CD14-positive monocyte (primary cell): Measurements from ENCODE around the gene ARHGAP44. TPM values are rescaled to one million over a fixed set of nuclear protein-coding genes. Genes with fewer than 3 reads are reported as not detected.

Experiments
- DNase-seq, 3 donors: peaks; one replicate each; pipeline ENCODE4 v3.0.0-alpha.2; 2011 to 2022
- H2AFZ ChIP-seq: 2 replicates; pipeline ENCODE4 v1.6.0; 2012; ENCODE audit warnings: mild to moderate bottlenecking, low read depth, low read length, inconsistent platforms; ENCODE audit not compliant: insufficient read depth, poor library complexity, severe bottlenecking
- H3K27ac ChIP-seq, 2 donors: 1 replicate in 1 of 2; 2 replicates in 1 of 2; pipeline ENCODE4 v1.5.1; 2012 to 2013; ENCODE audit warnings: low read length in 2 of 2, control low read depth in 1 of 2, inconsistent platforms in 1 of 2, low read depth in 1 of 2, mild to moderate bottlenecking in 1 of 2
- H3K27me3 ChIP-seq, 2 donors: one replicate each; pipeline versions ENCODE4 v1.6.0 to v1.6.1; 2011 to 2013; ENCODE audit warnings: low read length in 2 of 2; ENCODE audit not compliant: control insufficient read depth in 2 of 2, insufficient read depth in 2 of 2
- H3K36me3 ChIP-seq, 2 donors: replicated peaks in 1 of 2; 1 replicate in 1 of 2; 2 replicates in 1 of 2; pipeline versions ENCODE4 v1.5.1 to v1.6.1; 2012 to 2013; ENCODE audit warnings: low read length in 2 of 2, control low read depth in 1 of 2, inconsistent platforms in 1 of 2, mild to moderate bottlenecking in 1 of 2; ENCODE audit not compliant: insufficient read depth in 2 of 2, control insufficient read depth in 1 of 2
- H3K4me1 ChIP-seq, 2 donors: 1 replicate in 1 of 2; 2 replicates in 1 of 2; pipeline versions ENCODE4 v1.5.1 to v1.6.1; 2012 to 2013; ENCODE audit warnings: low read length in 2 of 2, control low read depth in 1 of 2, inconsistent platforms in 1 of 2, mild to moderate bottlenecking in 1 of 2, moderate library complexity in 1 of 2; ENCODE audit not compliant: insufficient read depth in 2 of 2, control insufficient read depth in 1 of 2
- H3K4me2 ChIP-seq: replicated peaks from 2 replicates; pipeline ENCODE3; 2012; ENCODE audit warnings: low read length, moderate library complexity, mild to moderate bottlenecking; ENCODE audit not compliant: poor library complexity, severe bottlenecking; ENCODE audit errors: extremely low read depth
- H3K4me3 ChIP-seq, 3 experiments: fragments of 200-600 bp in 1 of 3; sonication (generic) in 1 of 3; replicated peaks in 1 of 3; 1 replicate in 2 of 3; 2 replicates in 1 of 3; pipeline ENCODE4 v1.5.1; 2011 to 2013; ENCODE audit warnings: low read length in 3 of 3, mild to moderate bottlenecking in 3 of 3, control low read depth in 2 of 3, low read depth in 2 of 3, inconsistent platforms in 1 of 3, moderate library complexity in 1 of 3
- H3K79me2 ChIP-seq: 2 replicates; pipeline ENCODE4 v1.6.0; 2012; ENCODE audit warnings: mild to moderate bottlenecking, control low read depth, inconsistent platforms, low read length, moderate library complexity; ENCODE audit not compliant: insufficient read depth
- H3K9ac ChIP-seq: 2 replicates; pipeline ENCODE4 v1.6.0; 2017; ENCODE audit warnings: low read length, mild to moderate bottlenecking; ENCODE audit not compliant: insufficient read depth, poor library complexity, severe bottlenecking
- H3K9me3 ChIP-seq, 2 donors: replicated peaks in 1 of 2; 1 replicate in 1 of 2; 2 replicates in 1 of 2; pipeline versions ENCODE4 v1.5.1 to v1.6.1; 2012 to 2013; ENCODE audit warnings: low read length in 2 of 2, control low read depth in 1 of 2; ENCODE audit not compliant: control insufficient read depth in 1 of 2, insufficient read depth in 1 of 2
- H4K20me1 ChIP-seq: 2 replicates; pipeline ENCODE4 v1.6.0; 2012; ENCODE audit warnings: mild to moderate bottlenecking, low read length, control low read depth, moderate library complexity; ENCODE audit not compliant: insufficient read depth
- H3K27ac Mint-ChIP-seq, 7 donors: one replicate each; pipeline ENCODE4 v1.8.0; 2020; ENCODE audit warnings: mild to moderate bottlenecking in 7 of 7, mixed read lengths in 7 of 7, moderate library complexity in 6 of 7, inconsistent platforms in 2 of 7
- H3K27me3 Mint-ChIP-seq, 3 donors: one replicate each; pipeline ENCODE4 v1.8.0; 2021 to 2022; ENCODE audit warnings: low read depth in 3 of 3, mild to moderate bottlenecking in 3 of 3, mixed read lengths in 3 of 3, moderate library complexity in 3 of 3, inconsistent platforms in 1 of 3
- H3K36me3 Mint-ChIP-seq, 2 donors: one replicate each; pipeline ENCODE4 v1.8.0; 2020; ENCODE audit warnings: mixed read lengths in 2 of 2, inconsistent platforms in 1 of 2, mild to moderate bottlenecking in 1 of 2
- H3K4me1 Mint-ChIP-seq: one replicate; pipeline ENCODE4 v1.8.0; 2020; ENCODE audit warnings: mild to moderate bottlenecking, mixed read lengths
- H3K4me3 Mint-ChIP-seq, 2 donors: one replicate each; pipeline ENCODE4 v1.8.0; 2020; ENCODE audit warnings: mild to moderate bottlenecking in 2 of 2, mixed read lengths in 2 of 2, moderate library complexity in 1 of 2
- H3K9me3 Mint-ChIP-seq, 7 donors: one replicate each; pipeline ENCODE4 v1.8.0; 2020 to 2022; ENCODE audit warnings: mixed read lengths in 7 of 7, mild to moderate bottlenecking in 6 of 7, moderate library complexity in 6 of 7, inconsistent platforms in 2 of 7
- whole genome bisulfite sequencing: methylation state at CpG from one replicate; pipeline ENCODE4 v1.1.5; 2013; ENCODE audit warnings: missing lambda C conversion rate; ENCODE audit not compliant: insufficient coverage; 5-methylcytosine and 5-hydroxymethylcytosine counted together
- intact Hi-C, 2 donors: fragments of 100-400 bp; cut with micrococcal nuclease; formaldehyde crosslinking; loops; one replicate each; pipeline versions ENCODE4 v1.15.0 to v1.15.1; 2023
- polyA plus RNA-seq, 3 donors: library from polyadenylated mRNA; depleted of rRNA in 1 of 3; unstranded in 2 of 3; stranded (reverse) in 1 of 3; fragments of 300-500 nt in 2 of 3; fragments of >200 nt in 1 of 3; fragmentation: Illumina TruSeq in 2 of 3; gene quantifications; 1 replicate in 2 of 3; 2 replicates in 1 of 3; pipeline ENCODE4 v1.2.3, GENCODE V29; 2012 to 2021
- TF ChIP-seq, protein P1 (sequence below): fragments of 200-600 bp; IDR thresholded peaks from one replicate; pipeline ENCODE4 v1.8.0; 2022; ENCODE audit warnings: antibody characterized with exemption, mild to moderate bottlenecking

Gene ARHGAP44
- polyA plus RNA-seq, 3 donors = not detected

- no peaks in the 10 kb centered on the region for H3K4me1 Mint-ChIP-seq
- TF ChIP-seq, protein P1, sequence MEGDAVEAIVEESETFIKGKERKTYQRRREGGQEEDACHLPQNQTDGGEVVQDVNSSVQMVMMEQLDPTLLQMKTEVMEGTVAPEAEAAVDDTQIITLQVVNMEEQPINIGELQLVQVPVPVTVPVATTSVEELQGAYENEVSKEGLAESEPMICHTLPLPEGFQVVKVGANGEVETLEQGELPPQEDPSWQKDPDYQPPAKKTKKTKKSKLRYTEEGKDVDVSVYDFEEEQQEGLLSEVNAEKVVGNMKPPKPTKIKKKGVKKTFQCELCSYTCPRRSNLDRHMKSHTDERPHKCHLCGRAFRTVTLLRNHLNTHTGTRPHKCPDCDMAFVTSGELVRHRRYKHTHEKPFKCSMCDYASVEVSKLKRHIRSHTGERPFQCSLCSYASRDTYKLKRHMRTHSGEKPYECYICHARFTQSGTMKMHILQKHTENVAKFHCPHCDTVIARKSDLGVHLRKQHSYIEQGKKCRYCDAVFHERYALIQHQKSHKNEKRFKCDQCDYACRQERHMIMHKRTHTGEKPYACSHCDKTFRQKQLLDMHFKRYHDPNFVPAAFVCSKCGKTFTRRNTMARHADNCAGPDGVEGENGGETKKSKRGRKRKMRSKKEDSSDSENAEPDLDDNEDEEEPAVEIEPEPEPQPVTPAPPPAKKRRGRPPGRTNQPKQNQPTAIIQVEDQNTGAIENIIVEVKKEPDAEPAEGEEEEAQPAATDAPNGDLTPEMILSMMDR = no peak
- peaks cover 90 to 93% of the 10 kb centered on the region in 2 donors for H3K36me3 Mint-ChIP-seq
Measured at GRCh38 chr17:12996941-12997340, 207.6 kb downstream of the ARHGAP44 start.

DNA sequence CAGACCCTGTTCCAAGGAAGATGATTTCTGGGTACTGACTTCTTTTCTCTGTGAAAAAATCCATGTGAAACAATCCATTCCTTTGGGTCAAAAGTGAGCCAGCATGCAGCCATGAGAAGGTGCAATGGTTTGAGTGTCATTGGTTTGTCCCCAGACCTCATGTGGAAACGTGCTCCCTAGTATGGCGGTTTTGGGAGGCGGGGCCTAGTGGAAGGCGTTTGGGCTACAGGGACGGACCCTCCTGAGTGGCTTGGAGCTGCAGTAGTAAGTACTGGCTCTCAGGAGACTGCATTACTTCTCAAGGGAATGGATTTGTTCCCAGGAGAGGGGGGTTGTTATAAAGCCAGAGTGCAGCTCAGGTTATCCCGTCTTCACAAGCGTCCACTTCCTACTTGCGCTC lies 209.2 kb downstream of the ARHGAP44 start:
- TF ChIP-seq, protein P1 = no peak
- no peak overlapping the region for H3K9ac ChIP-seq
- Mint-ChIP-seq H3K4me3 (no peak overlapping the region), H3K4me1 (no peaks in the 10 kb centered on the region), H3K36me3 (peaks cover 75 to 78% of the 10 kb centered on the region in 2 donors), H3K9me3 (peaks cover 0 to 3% (median 0%) of the 10 kb centered on the region in 7 donors), H3K27ac (peak overlapping the region in 1 of 7 donors; percentile 1), H3K27me3 (no peaks in the 10 kb centered on the region)
- WGBS = 100% methylated on average over 5 of the region's 8 CpGs
- peaks cover 4% of the 10 kb centered on the region for H3K79me2 ChIP-seq
- H3K9me3 ChIP-seq = no peaks in the 10 kb centered on the region
- H3K36me3 ChIP-seq = peaks cover 97 to 98% of the 10 kb centered on the region in 2 donors
- H3K4me3 ChIP-seq = no peak overlapping the region
- no peak overlapping the region for H3K4me2 ChIP-seq
- H3K4me1 ChIP-seq = no peaks in the 10 kb centered on the region
- peaks cover 6% of the 10 kb centered on the region for H4K20me1 ChIP-seq
- intact Hi-C loops = no loop called here
- DNase-seq = no peak
- no peaks in the 10 kb centered on the region for H3K27me3 ChIP-seq
- H2AFZ ChIP-seq = no peak overlapping the region
- H3K27ac ChIP-seq = no peak overlapping the region

More at GRCh38 chr17:12996941-12997340, 207.6 kb downstream of the ARHGAP44 start:
- no peak overlapping the region for H3K4me3 Mint-ChIP-seq
- Histone ChIP-seq H3K27ac (no peak overlapping the region), H3K36me3 (peaks cover 97 to 98% of the 10 kb centered on the region in 2 donors), H3K4me3 (no peak overlapping the region), H3K79me2 (no peaks in the 10 kb centered on the region), H3K4me2 (no peak overlapping the region), H2AFZ (no peak overlapping the region), H3K4me1 (no peaks in the 10 kb centered on the region), H3K9me3 (no peaks in the 10 kb centered on the region), H4K20me1 (no peaks in the 10 kb centered on the region), H3K9ac (no peak overlapping the region), H3K27me3 (no peaks in the 10 kb centered on the region)
- intact Hi-C loops = no loop called here
- DNase-seq = no peak
- H3K27me3 Mint-ChIP-seq = no peaks in the 10 kb centered on the region
- H3K9me3 Mint-ChIP-seq = peaks cover 0 to 5% (median 0%) of the 10 kb centered on the region in 7 donors
- 96% methylated on average over 4 of the region's 5 CpGs for WGBS
- H3K27ac Mint-ChIP-seq = no peak overlapping the region
